VCaP (cell line): ENCODE data around the gene JAKMIP1.

Experiments used
- H3K27ac ChIP-seq: fragments of 450-650 bp; 2 replicates; pipeline ENCODE4 v1.5.1; 2017
- TF ChIP-seq, protein P1 (sequence below): fragments of 450-650 bp; conservative IDR thresholded peaks from 2 replicates; pipeline ENCODE4 v1.5.1; 2017; ENCODE audit warnings: mild to moderate bottlenecking, moderate library complexity

JAKMIP1 gene

DNA sequence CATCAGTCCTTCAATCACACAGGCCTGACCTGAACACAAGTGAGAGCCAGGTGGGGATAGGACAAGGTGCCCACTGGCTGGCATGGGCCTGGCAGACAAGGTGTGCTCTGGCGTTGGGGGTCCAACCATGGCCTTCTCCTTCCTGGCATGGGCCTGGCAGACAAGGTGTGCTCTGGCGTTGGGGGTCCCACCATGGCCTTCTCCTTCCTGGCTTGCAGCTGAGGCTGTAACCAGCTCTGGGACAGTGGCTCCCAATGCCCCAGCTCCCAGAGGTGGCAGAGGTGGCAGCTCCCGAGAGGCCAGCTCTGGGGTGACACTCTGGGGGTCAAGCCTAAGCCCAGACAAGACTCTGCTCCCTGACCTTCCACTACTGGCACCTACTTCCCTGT, 62.6 kb downstream of the JAKMIP1 start:
- H3K27ac ChIP-seq: no peak overlapping the region
- TF ChIP-seq, protein P1, sequence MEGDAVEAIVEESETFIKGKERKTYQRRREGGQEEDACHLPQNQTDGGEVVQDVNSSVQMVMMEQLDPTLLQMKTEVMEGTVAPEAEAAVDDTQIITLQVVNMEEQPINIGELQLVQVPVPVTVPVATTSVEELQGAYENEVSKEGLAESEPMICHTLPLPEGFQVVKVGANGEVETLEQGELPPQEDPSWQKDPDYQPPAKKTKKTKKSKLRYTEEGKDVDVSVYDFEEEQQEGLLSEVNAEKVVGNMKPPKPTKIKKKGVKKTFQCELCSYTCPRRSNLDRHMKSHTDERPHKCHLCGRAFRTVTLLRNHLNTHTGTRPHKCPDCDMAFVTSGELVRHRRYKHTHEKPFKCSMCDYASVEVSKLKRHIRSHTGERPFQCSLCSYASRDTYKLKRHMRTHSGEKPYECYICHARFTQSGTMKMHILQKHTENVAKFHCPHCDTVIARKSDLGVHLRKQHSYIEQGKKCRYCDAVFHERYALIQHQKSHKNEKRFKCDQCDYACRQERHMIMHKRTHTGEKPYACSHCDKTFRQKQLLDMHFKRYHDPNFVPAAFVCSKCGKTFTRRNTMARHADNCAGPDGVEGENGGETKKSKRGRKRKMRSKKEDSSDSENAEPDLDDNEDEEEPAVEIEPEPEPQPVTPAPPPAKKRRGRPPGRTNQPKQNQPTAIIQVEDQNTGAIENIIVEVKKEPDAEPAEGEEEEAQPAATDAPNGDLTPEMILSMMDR: no peak

DNA sequence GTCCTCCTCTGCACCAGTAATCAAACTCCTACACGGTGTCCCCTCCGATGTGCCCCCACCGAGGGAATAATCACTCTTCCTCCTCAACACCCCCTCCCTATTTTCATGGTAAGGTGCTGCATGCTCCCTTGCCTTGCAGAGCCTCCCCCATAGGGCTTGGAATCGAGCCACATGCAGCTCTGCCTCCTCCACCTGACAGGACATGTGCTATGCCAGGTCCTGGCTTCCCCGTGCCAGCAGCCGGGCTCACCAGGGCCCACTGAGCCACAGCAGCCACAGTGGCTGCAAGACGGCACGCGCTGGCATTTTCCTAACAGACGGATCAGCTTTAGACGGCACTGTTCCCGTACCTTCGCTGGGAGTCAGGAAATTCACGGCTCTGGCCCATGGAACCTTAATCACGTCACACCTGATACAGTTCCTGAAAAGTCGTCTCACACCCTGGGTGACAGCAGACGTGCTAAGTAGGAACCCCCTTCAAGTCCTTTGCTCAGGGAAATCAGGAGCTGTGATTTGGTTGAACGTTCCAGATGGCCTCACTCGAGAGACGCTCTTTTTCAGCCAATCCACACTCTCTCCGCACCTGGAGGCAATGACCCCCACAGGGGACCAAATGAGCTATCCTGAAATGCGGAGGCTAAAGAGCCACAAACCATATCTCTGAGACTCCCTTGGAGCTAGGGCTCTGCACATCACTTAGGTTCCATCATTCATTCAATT, 63.2 kb downstream of the JAKMIP1 start:
- H3K27ac ChIP-seq: no peak overlapping the region
- TF ChIP-seq, protein P1: no peak

GRCh38 chr4:6134612-6135220, 65.6 kb downstream of the JAKMIP1 start:
- no peak overlapping the region for H3K27ac ChIP-seq
- TF ChIP-seq, protein P1: peak; percentile 26; the same call in 1 of the 2 replicates

GRCh38 chr4:6132716-6133115, 67.6 kb downstream of the JAKMIP1 start:
- TF ChIP-seq, protein P1: no peak
- no peak overlapping the region for H3K27ac ChIP-seq

DNA sequence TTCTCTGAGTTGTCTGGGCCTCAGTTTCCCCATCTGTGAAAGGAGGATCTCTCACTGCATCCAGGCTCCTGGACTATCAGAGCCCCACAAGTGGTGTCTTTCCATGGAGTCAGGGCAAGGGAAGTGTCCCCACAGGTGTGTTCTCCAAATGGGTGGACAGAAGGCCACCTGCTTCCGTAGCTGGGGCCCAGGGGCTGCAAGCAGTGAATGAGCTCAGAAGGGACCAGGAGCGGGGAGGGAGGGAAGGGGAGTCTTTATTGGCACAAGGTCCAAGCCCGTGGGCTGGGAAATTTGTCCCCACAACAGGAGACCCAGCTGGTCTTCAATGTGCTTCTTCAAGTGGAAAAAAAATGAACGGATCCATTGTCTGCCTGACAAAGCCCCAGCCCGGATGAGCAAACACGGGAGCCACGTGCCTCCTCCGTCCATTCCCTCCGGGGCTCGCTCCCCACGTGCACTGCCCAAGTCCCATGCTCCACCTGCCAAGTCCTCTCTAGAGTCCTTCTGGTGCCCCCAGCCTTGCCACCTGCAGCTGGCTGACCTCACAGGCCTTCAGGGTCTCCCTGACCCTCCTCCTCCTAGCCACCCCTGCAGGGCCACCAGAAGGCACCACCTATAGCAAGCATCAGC, 72.0 kb downstream of the JAKMIP1 start:
- H3K27ac ChIP-seq: no peak overlapping the region
- TF ChIP-seq, protein P1: no peak

DNA sequence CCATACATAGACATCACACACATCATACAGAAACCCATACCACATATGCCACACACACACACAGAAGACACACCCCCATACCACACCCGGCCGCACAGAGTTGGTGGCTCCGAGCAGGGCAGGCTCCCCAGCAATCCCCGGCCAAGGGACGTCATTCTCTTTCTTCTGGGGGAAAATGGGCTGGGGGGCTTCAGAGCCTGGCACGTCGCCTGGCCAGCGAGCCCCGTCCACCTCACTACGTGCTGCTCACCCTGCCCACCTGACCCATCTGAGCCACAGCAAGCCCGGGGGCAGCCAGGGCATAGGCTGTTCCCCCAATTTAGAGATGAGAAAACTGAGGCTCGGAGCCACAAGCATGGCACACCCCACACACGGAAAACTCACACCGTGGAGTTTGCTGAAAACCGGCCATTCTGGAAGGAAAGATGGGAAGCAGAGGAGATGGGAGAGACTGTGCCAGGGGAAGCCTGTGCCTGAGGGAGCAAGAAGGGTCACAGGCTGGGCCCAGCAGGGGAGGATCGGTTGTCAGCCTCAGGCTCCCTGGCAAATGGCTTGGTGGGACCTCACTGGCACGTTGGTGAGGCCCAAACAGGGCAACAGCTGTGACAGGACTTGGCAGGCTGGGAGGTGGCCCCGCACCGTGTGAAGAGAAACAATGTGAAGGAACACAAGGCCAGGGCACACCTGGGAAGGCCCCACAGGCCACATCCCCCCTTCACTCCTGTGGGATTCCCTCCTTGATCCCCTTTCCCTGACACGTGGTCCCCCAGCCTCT, 73.2 kb downstream of the JAKMIP1 start:
- H3K27ac ChIP-seq: no peak overlapping the region
- TF ChIP-seq, protein P1: no peak
